Right lobe of liver (tissue), 4 donors: ENCODE data around the gene EPS15.

ENCODE experiments used
- POLR2A ChIP-seq: fragments of 450-650 bp; IDR thresholded peaks from one replicate; pipeline ENCODE4 v1.6.1; 2017; ENCODE audit warnings: antibody characterized with exemption, mild to moderate bottlenecking
- TF ChIP-seq, protein P1 (sequence below), 4 donors: fragments of 200-600 bp in 3 of 4; fragments of 450-650 bp in 1 of 4; IDR thresholded peaks; one replicate each; pipeline versions ENCODE4 v1.5.1 to v1.8.0; 2016 to 2022; ENCODE audit warnings: antibody characterized with exemption in 4 of 4, mild to moderate bottlenecking in 2 of 4
- donor health status: DM: no; HTN: no; CAD: no.
- donor health status: DM: no; HTN: no; CAD: no.
- donor health status: DM: no; HTN: yes; CAD: no.

DNA sequence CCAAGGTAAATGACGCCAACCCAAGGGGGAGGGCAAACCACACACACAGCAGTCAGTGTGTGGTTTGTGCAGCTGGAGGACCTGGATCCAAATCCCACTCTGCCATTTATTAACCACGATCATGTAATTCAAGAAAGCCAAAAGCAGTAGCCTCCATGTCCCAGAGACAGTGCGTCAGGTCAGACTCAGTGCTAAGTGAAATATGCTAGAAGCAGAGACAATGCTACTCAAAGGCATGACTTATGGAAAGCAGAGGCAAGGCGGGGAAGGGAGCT is 202.3 kb downstream of the EPS15 start:
- TF ChIP-seq, protein P1, sequence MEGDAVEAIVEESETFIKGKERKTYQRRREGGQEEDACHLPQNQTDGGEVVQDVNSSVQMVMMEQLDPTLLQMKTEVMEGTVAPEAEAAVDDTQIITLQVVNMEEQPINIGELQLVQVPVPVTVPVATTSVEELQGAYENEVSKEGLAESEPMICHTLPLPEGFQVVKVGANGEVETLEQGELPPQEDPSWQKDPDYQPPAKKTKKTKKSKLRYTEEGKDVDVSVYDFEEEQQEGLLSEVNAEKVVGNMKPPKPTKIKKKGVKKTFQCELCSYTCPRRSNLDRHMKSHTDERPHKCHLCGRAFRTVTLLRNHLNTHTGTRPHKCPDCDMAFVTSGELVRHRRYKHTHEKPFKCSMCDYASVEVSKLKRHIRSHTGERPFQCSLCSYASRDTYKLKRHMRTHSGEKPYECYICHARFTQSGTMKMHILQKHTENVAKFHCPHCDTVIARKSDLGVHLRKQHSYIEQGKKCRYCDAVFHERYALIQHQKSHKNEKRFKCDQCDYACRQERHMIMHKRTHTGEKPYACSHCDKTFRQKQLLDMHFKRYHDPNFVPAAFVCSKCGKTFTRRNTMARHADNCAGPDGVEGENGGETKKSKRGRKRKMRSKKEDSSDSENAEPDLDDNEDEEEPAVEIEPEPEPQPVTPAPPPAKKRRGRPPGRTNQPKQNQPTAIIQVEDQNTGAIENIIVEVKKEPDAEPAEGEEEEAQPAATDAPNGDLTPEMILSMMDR (IDR thresholded peaks at IDR 0.05) = no peak
- TF ChIP-seq POLR2A = no peak
